HG02623 (cell line): Measurements from ENCODE around the gene PDIA3.
"Not testable (repeated sequence)": the region's sequence is repeated elsewhere in the genome, so short reads cannot be mapped to it uniquely, and the experiment has no call there.

Experiments used
- ATAC-seq: cut with Tn5 transposase; IDR thresholded peaks from one replicate; pipeline ENCODE4 v1.9.1; 2021; ENCODE audit warnings: moderate library complexity; ENCODE audit not compliant: unreplicated experiment

Gene PDIA3

GRCh38 chr15:43808960-43809678, 62.9 kb downstream of the PDIA3 start:
- ATAC-seq, result peak; percentile 61

DNA sequence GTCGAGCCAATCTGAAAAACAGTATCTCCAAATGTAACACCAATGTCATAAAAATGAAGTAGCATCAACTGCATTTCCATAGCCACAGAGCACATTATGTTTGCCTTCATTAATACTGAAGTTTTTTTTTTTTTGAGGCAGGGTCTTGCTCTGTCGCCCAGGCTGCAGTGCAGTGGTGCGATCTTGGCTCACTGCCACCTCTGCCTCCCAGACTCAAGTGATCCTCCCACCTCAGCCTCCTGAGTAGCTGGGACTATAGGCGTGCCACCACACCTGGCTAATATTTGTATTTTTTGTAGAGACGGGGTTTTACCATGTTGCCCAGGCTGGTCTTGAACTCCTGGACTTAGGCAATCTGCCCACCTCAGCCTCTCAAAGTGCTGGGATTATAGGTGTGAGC, 68.8 kb downstream of the PDIA3 start:
- not testable (repeated sequence) for ATAC-seq

DNA sequence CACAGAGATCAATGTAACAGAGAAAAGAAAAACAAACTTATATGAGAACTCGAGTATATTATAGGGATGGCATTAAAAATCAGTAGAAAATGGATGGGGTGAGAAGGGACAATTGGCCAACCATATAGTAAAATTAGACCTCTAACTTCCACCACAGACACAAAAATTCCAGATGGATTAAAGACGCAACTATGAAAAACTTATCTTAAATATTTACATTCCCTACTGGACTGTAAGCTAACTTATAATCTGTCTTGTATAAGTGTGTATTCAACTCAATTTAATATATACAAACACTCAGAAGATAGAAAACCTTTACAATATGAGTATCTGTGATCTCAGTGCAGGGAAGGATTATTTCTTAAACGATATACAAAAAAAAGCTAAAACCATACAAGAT, 75.3 kb downstream of the PDIA3 start:
- no peak for ATAC-seq
